ENCODE results near the gene RNU1-4.
"Not testable (repeated sequence)": the region's sequence is repeated elsewhere in the genome, so short reads cannot be mapped to it uniquely, and the experiment has no call there.

The RNU1-4 gene

GRCh38 chr1:16707130-16708093 lies 32.9 kb upstream of the RNU1-4 start:
- DNase-seq (ENCODE audit: low spot score); FAIRE-seq: not testable (repeated sequence)

GRCh38 chr1:16708704-16709103 lies 31.6 kb upstream of the RNU1-4 start:
- DNase-seq (ENCODE audit: low spot score): not testable (repeated sequence)
- FAIRE-seq: peak; percentile 82

- FAIRE-seq: peak; percentile 86
- not testable (repeated sequence) for DNase-seq (ENCODE audit: low spot score)
These were observed 30.6 kb upstream of the RNU1-4 start for GRCh38 chr1:16709659-16710087.

- not testable (repeated sequence) for FAIRE-seq; DNase-seq (ENCODE audit: low spot score)
These were observed 29.7 kb upstream of the RNU1-4 start for GRCh38 chr1:16710618-16711017.

- DNase-seq (ENCODE audit: low spot score); FAIRE-seq: not testable (repeated sequence)
These were observed 28.2 kb upstream of the RNU1-4 start for GRCh38 chr1:16712131-16712530.

GRCh38 chr1:16712582-16712981 lies 27.7 kb upstream of the RNU1-4 start:
- FAIRE-seq; DNase-seq (ENCODE audit: low spot score): not testable (repeated sequence)

- DNase-seq (ENCODE audit: low spot score); FAIRE-seq: not testable (repeated sequence)
These were observed 27.3 kb upstream of the RNU1-4 start for GRCh38 chr1:16712984-16713383.

- FAIRE-seq; DNase-seq (ENCODE audit: low spot score): not testable (repeated sequence)
These were observed 26.8 kb upstream of the RNU1-4 start for GRCh38 chr1:16713480-16713879.

- FAIRE-seq: no peak
- DNase-seq (ENCODE audit: low spot score): peak; percentile 8
These were observed 23.5 kb upstream of the RNU1-4 start for GRCh38 chr1:16716691-16717335.

GRCh38 chr1:16717336-16718098 lies 22.8 kb upstream of the RNU1-4 start:
- DNase-seq (ENCODE audit: low spot score) (peak; percentile 17), FAIRE-seq (peak; percentile 44)

GRCh38 chr1:16718099-16718907 lies 22.0 kb upstream of the RNU1-4 start:
- not testable (repeated sequence) for DNase-seq (ENCODE audit: low spot score); FAIRE-seq

GRCh38 chr1:16718908-16719533 lies 21.3 kb upstream of the RNU1-4 start:
- FAIRE-seq: no peak
- peak; percentile 12 for DNase-seq (ENCODE audit: low spot score)

GRCh38 chr1:16719571-16720350 lies 20.6 kb upstream of the RNU1-4 start:
- FAIRE-seq (no peak), DNase-seq (ENCODE audit: low spot score) (peak; percentile 4)

- no peak for FAIRE-seq
- DNase-seq (ENCODE audit: low spot score): peak; percentile 13
These were observed 19.7 kb upstream of the RNU1-4 start for GRCh38 chr1:16720351-16721223.

GRCh38 chr1:16721871-16722641 lies 18.3 kb upstream of the RNU1-4 start:
- FAIRE-seq (no peak), DNase-seq (ENCODE audit: low spot score) (peak; percentile 4)

GRCh38 chr1:16724718-16725438 lies 15.4 kb upstream of the RNU1-4 start:
- DNase-seq (ENCODE audit: low spot score) (peak; percentile 21), FAIRE-seq (no peak)

Data from urothelium cell line (cell line).